HepG2 (cell line): ENCODE measurements around the gene ADM. TPM values are rescaled to one million over a fixed set of nuclear protein-coding genes. Genes with fewer than 3 reads are reported as not detected.

ENCODE experiments used
- ELF3 ChIP-seq: IDR thresholded peaks from 2 replicates; pipeline ENCODE4 v1.6.1; 2016; ENCODE audit warnings: missing genetic modification reagents, missing compliant biosample characterization
- FOXJ3 ChIP-seq: sonication (generic); formaldehyde crosslinking; IDR thresholded peaks from 2 replicates; pipeline ENCODE4 v1.4.0; 2020; ENCODE audit warnings: missing genetic modification reagents, mild to moderate bottlenecking, borderline replicate concordance
- IKZF4 ChIP-seq: sonication (generic); formaldehyde crosslinking; IDR thresholded peaks from 2 replicates; pipeline ENCODE4 v1.5.1; 2020; ENCODE audit warnings: borderline replicate concordance, mild to moderate bottlenecking, low read depth, missing genetic modification reagents; ENCODE audit errors: not compliant biosample characterization
- PBX2 ChIP-seq: IDR thresholded peaks from 2 replicates; pipeline ENCODE4 v1.6.1; 2016; ENCODE audit warnings: control low read depth
- TCF7L2 ChIP-seq: IDR thresholded peaks from 2 replicates; pipeline ENCODE4 v1.6.1; 2011; ENCODE audit warnings: mild to moderate bottlenecking, low read depth, low read length, moderate library complexity
- ZFAT ChIP-seq: sonication (generic); formaldehyde crosslinking; conservative IDR thresholded peaks from 2 replicates; pipeline ENCODE4 v1.8.1; 2023; ENCODE audit warnings: missing genetic modification reagents, inconsistent platforms
- ZNF292 ChIP-seq: sonication (generic); formaldehyde crosslinking; IDR thresholded peaks from 2 replicates; pipeline ENCODE4 v1.8.1; 2022; ENCODE audit warnings: mild to moderate bottlenecking, low read depth, missing genetic modification reagents, borderline replicate concordance
- ZNF576 ChIP-seq: sonication (generic); formaldehyde crosslinking; IDR thresholded peaks from 2 replicates; pipeline ENCODE4 v1.4.0; 2020; ENCODE audit warnings: mild to moderate bottlenecking, missing genetic modification reagents
- ZNF780A ChIP-seq: sonication (generic); formaldehyde crosslinking; IDR thresholded peaks from 2 replicates; pipeline ENCODE4 v1.8.0; 2022; ENCODE audit warnings: mild to moderate bottlenecking, missing genetic modification reagents, moderate library complexity
- polyA plus RNA-seq, 8 experiments: library from polyadenylated mRNA; depleted of rRNA in 3 of 8; stranded (reverse) in 7 of 8; unstranded in 1 of 8; fragments of >200 nt; fragmentation: Illumina TruSeq in 4 of 8; extraction: Trizol in 4 of 8; gene quantifications; 2 replicates each; pipeline versions ENCODE4 v1.2.1 to v1.2.3, GENCODE V29; 2011 to 2016; ENCODE audit warnings: low read depth in 4 of 8, missing spikeins in 1 of 8, mixed read lengths in 1 of 8; ENCODE audit not compliant: insufficient read depth in 1 of 8
- total RNA-seq, 5 experiments: library from RNA; depleted of rRNA; stranded (reverse); fragments of >200 nt; fragmentation: Illumina TruSeq; extraction: Trizol; gene quantifications; 2 replicates each; pipeline ENCODE4 v1.2.3, GENCODE V29; 2016; ENCODE audit warnings: low read depth in 1 of 5
- TF ChIP-seq, protein P1 (sequence below): sonication (generic); formaldehyde crosslinking; IDR thresholded peaks from 2 replicates; pipeline ENCODE4 v1.4.0; 2020; ENCODE audit warnings: missing genetic modification reagents
- TF ChIP-seq, protein P2 (sequence below): sonication (generic); formaldehyde crosslinking; IDR thresholded peaks from 2 replicates; pipeline ENCODE4 v1.4.0; 2020; ENCODE audit warnings: missing genetic modification reagents
- TF ChIP-seq, protein P3 (sequence below): sonication (generic); formaldehyde crosslinking; IDR thresholded peaks from 2 replicates; pipeline ENCODE4 v1.4.0; 2020; ENCODE audit warnings: missing genetic modification reagents

ADM gene
- total and polyA plus RNA-seq, 2 of the 13 experiments (the other 11 are each of a cell fraction or from before 2014, with no cell fraction given): 10.7 to 26.1 TPM

GRCh38 chr11:10288881-10289764 lies 15.8 kb upstream of the ADM start (continued):
- peak; percentile 62; the same call in 1 of the 2 replicates for TF ChIP-seq FOXJ3
- TF ChIP-seq IKZF4 (CRISPR knock-in tag): peak; percentile 35
- TF ChIP-seq ELF3 (CRISPR knock-in tag): peak; percentile 46; the same call in 1 of the 2 replicates
- TF ChIP-seq, protein P1, sequence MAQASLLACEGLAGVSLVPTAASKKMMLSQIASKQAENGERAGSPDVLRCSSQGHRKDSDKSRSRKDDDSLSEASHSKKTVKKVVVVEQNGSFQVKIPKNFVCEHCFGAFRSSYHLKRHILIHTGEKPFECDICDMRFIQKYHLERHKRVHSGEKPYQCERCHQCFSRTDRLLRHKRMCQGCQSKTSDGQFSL (CRISPR knock-in tag): peak; percentile 79; the same call in 1 of the 2 replicates
- TF ChIP-seq, protein P2, sequence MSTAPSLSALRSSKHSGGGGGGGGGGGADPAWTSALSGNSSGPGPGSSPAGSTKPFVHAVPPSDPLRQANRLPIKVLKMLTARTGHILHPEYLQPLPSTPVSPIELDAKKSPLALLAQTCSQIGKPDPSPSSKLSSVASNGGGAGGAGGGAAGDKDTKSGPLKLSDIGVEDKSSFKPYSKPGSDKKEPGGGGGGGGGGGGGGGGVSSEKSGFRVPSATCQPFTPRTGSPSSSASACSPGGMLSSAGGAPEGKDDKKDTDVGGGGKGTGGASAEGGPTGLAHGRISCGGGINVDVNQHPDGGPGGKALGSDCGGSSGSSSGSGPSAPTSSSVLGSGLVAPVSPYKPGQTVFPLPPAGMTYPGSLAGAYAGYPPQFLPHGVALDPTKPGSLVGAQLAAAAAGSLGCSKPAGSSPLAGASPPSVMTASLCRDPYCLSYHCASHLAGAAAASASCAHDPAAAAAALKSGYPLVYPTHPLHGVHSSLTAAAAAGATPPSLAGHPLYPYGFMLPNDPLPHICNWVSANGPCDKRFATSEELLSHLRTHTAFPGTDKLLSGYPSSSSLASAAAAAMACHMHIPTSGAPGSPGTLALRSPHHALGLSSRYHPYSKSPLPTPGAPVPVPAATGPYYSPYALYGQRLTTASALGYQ: peak; percentile 56; the same call in 1 of the 2 replicates
- TF ChIP-seq ZFAT: no peak
- no peak for TF ChIP-seq TCF7L2
- no peak for TF ChIP-seq ZNF780A (CRISPR knock-in tag)
- TF ChIP-seq ZNF292 (CRISPR knock-in tag): peak; percentile 94
- TF ChIP-seq, protein P3, sequence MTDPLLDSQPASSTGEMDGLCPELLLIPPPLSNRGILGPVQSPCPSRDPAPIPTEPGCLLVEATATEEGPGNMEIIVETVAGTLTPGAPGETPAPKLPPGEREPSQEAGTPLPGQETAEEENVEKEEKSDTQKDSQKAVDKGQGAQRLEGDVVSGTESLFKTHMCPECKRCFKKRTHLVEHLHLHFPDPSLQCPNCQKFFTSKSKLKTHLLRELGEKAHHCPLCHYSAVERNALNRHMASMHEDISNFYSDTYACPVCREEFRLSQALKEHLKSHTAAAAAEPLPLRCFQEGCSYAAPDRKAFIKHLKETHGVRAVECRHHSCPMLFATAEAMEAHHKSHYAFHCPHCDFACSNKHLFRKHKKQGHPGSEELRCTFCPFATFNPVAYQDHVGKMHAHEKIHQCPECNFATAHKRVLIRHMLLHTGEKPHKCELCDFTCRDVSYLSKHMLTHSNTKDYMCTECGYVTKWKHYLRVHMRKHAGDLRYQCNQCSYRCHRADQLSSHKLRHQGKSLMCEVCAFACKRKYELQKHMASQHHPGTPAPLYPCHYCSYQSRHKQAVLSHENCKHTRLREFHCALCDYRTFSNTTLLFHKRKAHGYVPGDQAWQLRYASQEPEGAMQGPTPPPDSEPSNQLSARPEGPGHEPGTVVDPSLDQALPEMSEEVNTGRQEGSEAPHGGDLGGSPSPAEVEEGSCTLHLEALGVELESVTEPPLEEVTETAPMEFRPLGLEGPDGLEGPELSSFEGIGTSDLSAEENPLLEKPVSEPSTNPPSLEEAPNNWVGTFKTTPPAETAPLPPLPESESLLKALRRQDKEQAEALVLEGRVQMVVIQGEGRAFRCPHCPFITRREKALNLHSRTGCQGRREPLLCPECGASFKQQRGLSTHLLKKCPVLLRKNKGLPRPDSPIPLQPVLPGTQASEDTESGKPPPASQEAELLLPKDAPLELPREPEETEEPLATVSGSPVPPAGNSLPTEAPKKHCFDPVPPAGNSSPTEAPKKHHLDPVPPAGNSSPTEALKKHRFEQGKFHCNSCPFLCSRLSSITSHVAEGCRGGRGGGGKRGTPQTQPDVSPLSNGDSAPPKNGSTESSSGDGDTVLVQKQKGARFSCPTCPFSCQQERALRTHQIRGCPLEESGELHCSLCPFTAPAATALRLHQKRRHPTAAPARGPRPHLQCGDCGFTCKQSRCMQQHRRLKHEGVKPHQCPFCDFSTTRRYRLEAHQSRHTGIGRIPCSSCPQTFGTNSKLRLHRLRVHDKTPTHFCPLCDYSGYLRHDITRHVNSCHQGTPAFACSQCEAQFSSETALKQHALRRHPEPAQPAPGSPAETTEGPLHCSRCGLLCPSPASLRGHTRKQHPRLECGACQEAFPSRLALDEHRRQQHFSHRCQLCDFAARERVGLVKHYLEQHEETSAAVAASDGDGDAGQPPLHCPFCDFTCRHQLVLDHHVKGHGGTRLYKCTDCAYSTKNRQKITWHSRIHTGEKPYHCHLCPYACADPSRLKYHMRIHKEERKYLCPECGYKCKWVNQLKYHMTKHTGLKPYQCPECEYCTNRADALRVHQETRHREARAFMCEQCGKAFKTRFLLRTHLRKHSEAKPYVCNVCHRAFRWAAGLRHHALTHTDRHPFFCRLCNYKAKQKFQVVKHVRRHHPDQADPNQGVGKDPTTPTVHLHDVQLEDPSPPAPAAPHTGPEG (CRISPR knock-in tag): 0 out of 2 replicates have a peak, but pooled peaks have one; percentile 17
- TF ChIP-seq ZNF576: 0 out of 2 replicates have a peak, but pooled peaks have one; percentile 48
- 0 out of 2 replicates have a peak, but pooled peaks have one; percentile 47 for TF ChIP-seq PBX2
